DMS 273 (cell line): ENCODE measurements around the gene MCC.
A peak's percentile ranks its signal among the peaks of the same experiment; 100 is the strongest.

Experiments used
- DNase-seq: peaks from one replicate; lab custom pipeline; 2025; ENCODE audit not compliant: unreplicated experiment; lab: John Stamatoyannopoulos, UW

The MCC gene

DNA sequence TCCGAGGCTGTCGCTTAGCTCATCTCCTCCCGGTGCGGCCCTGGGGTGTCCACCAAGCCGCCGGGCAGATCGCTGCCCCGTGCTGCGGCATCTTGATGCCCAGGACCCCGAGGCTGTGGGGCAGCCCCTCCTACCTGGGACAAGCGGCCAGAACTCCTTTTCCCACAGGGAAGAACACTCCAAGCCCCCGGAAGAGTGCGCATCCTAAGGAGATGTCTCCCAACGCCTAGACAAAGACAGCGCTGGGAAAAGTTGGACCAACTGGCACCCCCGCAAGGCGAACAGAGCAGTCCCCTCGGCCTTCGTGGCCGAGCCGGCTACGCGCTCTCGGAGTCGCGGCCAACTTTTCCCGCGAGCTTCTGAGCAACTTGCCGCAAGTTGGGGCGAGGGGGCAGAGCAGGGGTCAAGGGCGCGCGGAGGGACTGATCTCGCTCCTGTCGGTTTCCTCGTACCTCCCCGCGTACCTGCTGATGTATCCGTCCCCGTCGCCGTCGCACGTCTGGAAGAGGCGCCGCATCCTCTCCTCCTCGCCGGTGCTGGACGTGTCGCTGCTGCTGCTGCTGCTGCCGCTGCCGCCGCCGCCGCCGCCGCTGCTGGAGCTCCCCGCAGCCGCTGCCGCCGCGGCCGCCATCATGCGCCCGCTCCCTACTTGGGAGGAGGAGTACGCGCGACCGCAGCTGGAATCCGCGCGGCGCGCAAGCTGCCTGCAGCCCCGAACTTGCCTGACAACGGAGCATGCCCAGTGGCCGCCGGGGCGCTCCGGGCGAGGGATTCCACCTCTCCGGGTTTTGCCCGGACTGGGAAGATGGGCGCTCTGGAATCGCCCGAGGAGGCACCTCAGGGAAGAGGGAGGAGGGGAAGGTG is at the start of gene MCC:
MCC (minus strand) TSS at position 673 of the 864 bp plus-strand sequence.
- DNase-seq = peak; percentile 96

DNA sequence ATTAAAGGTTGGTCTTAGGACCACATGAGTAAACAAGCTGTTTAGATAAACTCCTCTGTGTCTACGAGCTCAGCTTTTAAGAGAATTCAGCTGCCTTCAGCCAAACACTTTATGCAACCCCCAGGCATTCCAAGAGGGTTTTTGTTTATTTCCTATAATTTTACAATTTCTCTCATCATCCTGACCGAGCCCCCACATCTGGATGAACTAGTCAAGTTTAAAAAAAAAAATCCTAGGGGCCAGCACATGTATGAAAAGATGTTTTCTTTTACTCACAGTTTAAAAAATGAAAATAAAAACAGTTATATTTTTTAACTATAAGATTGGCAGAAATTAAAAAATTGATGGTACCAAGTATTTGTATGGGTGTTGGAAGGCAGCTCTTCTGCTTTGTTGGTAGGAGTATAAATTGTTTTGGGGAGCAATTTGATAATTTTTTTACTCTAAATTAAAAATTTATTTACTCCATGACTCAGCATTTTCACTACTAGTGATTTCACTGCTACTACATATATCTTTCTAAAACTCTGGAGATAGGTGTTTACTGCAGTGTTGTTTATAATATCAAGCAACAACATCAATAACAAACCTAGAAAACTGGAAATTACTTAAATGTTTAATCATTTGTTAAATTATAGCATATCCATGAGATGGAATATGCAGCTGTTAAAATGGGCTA is 43.4 kb upstream of the MCC start:
- DNase-seq = peak; percentile 10

DNA sequence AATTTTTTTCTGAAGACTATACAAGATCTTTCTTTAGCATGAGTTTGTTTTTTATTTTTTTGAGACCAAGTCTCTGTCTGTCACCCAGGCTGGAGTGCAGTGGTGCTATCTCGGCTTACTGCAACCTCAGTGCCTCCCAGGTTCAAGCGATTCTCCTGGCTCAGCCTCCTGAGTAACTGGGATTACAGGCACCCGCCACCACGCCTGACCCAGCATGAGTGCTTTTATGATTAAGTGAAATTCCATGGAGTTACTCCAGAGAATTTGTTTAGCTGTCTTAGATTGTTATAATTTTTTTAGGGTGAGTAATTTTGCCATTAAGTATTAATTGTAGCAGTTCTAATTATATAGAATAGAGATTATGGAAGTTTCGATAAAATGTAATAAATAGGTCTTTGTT is 39.5 kb upstream of the MCC start:
- DNase-seq = no peak

DNA sequence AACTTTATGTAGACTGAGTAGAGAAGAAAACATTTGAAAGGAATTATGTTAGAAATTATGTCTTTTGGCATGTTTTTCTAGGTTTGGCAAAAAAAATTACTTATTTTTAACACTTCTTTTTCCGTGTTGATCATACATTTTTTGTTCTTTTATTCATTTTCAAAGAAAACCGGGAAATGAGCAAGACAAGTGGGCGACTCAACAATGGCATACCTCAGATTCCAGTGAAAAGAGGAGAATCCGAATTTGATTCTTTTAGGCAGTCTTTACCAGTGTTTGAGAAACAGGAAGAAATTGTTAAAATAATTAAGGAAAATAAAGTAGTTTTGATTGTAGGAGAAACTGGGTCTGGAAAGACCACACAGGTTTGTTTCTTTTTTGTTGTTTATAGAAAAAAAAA is 38.2 kb upstream of the MCC start:
- DNase-seq = no peak

DNA sequence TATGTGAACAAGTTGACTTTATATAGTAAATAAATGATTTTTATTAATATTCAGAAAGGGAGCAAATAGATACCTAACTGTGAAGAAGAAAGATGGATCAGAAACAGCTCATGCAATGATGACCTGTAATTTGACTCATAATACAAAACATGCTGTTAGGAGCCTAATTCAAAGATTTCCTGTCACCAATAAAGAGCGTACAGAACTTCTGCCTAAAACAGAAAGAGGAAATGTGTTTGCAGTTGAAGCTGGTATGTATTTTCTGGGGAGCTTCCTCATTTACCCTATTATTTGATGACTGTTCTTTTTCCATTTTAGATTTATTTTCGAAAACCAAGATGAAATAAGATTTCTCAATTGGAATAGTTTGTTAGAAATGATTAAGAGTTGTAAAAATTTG is 36.7 kb upstream of the MCC start:
- DNase-seq = no peak

DNA sequence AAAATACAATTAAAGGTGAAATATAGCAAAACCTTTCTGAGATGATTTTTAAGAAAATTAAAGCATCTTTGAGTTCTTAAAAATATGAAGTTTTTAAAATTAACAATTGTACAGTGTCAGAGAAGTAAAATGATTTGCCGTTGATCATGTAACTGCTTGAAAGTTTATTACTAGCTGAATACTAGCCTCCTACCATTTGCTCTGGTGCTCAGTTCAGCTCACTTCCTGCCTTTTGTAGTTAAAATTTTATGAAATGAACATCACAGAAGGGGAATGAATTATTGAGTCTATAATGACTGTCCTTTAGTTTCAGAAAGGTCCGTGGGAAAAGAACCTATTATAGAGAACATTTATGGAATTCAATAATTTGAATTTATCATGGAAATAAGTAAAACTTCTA is 34.9 kb upstream of the MCC start:
- no peak for DNase-seq

DNA sequence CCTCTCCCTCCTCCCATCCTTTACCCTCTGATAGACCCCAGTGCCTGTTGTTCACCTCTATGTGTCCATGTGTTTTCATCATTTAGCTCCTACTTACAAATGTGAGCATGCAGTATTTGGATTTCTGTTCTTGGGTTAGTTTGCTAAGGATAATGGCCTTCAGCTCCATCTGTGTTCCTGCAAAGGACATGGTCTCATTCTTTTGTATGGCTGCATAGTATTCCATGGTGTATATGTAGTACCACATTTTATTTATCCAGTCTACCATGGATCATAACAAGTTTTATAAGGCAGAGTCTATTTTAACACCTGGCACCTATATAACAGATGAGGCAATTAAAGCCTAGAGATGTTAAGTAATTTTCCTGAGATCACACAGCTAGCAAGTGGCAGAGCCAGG is 32.6 kb upstream of the MCC start:
- DNase-seq = no peak

DNA sequence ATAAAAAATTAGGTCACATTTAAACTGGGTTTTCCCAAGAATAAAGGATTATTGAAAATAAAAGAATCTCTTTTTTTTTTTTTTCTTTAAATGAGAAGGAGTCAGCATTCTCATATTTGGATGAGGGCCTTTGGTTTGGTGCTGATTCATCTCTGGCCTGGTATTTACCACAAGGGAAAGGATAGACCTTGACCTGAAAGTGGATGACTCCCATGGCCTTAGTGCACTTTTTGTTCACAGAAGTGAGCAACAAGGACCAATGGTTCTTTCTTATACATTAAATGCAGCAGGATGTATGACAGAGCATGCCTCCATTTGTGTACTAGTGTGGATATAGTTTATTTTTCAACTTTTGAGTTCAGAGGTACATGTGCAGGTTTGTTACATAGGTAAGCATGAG is 32.2 kb upstream of the MCC start:
- no peak for DNase-seq

DNA sequence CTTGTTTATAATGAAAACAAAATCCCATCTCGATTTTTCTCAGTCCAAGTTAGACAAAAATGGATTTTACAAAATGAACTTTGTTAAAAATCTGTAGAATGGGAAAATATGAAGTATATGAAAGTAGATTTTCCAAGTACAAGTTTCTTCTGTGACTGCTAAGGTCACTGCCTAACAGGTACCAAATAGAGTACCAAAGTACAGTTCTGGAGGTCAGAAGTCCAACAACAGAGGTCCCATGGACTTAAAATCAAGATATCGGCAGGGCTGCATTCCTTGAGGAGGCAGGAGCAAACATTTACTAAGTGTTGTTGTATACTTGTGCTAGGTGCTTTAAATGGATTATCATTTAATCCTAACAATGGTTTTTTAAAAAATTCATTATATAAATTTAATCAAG is 31.2 kb upstream of the MCC start:
- DNase-seq = no peak

DNA sequence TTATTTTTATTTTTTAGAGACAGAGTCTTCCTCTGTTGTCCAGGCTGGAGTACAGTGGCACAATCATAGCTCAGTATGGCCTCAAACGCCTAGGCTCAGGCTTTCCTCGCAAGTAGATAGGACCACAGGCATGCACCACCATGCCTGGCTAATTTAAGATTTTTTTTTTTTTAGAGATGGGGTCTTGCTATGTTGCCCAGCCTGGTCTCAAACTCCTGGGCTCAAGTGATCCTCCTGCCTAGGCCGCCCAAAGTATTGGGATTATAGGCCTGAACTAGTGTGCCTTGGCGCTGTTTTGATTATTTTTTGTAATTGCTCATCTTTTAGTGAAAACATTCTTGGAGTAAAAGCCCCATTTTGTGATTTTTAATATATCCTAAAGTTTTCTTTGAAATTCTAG is 30.6 kb upstream of the MCC start:
- no peak for DNase-seq

DNA sequence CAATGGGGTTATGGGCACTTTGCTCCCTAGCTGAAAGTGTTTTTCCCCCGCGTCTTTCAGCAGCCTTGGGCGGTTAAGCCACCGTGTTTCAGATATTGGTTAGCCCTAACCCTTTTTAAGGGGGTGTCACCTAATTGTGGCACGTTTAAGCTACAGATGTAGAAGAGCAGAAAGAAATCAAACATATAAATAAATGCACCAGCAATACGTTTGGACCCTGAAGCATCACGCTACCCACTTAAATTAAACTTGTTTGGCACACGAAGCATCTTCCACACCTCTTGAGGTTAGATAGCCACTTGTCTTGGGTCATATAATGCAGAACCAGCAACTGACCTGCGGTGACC is 26.0 kb upstream of the MCC start:
- no peak for DNase-seq

DNA sequence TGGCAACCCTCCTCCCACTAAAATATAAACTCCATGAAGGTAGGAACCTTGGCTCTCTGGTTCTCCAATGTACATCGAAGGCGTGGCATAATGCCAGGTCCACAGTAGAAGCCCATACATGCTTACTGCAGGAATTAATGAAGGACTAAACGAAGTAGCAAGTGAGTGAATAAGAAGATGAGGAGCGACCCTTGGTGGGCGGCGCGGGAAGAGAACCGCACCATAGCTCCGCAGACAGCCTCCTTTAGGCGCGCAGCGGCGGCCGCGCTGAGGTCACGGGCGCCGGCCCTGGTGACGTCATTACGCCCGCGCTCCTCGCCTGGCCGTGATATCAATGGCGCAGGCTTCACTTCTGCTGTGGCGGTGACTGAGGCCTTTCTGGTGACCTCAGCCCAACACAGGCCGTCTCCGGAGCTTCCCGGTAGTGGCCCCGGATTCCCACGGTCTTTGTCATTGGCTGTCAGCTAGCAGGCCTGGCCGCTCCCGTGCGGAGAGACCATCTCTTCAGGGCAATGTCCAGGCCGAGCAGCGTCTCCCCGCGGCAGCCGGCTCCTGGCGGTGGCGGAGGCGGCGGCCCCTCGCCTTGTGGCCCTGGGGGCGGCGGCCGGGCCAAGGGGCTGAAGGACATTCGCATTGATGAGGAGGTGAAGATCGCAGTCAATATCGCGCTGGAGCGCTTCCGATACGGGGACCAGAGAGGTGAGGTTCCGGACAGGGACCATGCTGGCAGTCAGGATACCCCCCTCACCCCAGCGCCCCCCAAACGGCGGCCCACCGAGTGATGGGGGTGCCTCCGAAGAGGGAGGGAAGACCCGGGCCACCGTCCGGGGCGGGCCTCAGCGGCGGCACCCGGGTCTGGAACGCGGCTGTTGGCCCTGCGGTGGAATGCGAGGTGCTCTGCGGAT is 25.4 kb upstream of the MCC start, which contains the start of gene YTHDC2:
YTHDC2 (plus strand) TSS at position 311 of the 905 bp plus-strand sequence; CDS start at position 513, 202 bp downstream.
- DNase-seq = peak; percentile 94

DNA sequence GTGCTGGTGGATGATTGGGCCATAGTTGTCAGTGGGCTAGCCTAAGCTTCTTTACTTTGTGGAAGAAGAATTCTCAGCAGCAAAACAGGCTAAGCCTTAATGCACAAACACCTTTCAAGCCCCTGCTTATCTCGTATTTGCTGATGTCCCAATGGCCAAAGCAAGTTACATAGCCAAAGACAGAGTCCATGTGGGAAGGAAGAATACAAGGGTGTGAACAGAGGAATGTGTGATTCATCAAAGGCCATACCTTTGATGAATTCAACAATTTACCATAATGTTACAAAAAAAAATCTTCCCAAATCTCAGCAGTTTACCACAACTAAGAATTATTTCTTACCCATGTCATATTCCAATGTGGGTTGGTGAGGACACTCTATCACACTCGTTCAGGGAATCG is 24.1 kb upstream of the MCC start:
- no peak for DNase-seq

DNA sequence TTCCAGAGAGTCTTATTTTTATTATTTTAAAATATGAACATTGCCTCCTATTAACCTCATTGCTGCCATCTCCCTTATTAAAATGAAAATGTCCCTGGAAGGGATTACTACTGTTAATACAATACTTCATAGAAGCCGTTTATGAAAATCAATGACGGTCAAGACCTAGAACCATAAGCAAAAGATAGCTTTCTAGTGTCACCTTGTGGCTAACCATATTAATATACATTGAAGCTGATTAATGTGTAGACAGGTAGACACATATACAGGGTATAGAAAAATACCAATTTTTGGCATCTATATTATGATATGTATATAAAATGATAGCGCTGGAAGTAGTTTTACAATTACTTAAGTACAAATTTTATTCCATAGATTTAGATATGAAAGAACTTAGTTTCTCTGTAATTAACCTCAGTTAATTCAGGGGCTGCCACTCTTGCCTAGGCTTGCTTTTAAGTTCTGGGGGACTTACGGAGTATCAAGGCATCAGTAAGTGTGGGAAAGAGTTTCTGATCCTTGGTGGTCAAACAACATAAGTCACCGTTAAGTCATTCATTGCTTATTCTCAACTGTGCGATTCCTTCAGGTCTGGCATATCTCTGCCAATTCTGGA is 22.7 kb upstream of the MCC start:
- peak; percentile 70 for DNase-seq

DNA sequence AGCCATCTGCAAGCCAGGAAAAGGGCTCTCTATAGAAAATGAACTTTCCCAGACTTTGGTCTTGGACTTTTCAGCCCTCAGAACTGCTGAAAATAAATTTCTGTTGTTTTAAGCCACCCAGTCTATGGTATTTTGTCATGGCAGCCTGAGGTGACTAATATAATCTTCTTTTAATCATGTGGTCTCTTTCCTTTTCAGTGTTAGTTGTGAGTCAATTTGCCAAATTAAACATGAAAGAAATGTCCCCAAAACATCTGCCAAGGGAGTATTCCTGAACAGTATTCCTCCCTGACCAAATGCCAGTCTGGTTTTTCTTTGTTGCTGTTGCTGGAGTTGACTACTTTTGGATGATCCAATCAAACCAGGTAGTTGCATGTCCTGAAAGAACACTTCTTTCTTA is 20.5 kb upstream of the MCC start:
- no peak for DNase-seq

DNA sequence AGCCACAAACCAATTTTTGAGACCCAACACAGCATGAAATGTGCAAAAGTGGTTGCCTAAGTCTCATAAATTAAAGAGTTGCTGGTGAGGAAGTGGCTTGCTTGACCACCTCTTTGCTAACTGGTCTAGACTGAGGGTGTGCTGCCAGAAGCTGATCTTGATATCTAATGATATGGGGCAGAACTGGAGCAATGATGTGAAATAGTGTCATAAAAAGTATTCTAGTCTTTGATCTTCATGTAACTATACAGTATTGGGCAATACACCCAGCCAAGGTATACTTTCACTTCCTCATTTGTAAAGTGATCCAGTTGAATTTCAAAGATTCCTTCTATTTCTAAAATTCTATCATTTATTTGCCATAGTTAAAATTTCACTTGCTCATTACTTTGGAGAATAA is 19.3 kb upstream of the MCC start:
- DNase-seq = no peak

DNA sequence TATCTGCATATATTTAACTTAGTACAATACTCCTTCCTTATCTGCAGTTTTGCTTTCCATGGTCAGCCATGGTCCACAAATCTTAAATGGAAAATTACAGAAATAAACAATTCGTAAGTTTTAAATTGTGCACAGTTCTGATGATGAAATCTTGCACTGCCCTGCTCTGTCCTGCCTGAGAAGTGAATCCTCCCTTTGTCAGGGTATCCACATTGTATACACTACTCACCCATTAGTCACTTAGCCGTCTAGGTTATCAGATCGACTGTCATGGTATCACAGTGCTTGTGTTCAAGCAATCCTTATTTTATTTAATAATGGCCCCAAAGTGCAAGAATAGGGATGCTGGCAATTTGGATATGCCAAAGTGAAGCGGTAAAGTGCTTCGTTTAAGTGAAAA is 16.9 kb upstream of the MCC start:
- no peak for DNase-seq

DNA sequence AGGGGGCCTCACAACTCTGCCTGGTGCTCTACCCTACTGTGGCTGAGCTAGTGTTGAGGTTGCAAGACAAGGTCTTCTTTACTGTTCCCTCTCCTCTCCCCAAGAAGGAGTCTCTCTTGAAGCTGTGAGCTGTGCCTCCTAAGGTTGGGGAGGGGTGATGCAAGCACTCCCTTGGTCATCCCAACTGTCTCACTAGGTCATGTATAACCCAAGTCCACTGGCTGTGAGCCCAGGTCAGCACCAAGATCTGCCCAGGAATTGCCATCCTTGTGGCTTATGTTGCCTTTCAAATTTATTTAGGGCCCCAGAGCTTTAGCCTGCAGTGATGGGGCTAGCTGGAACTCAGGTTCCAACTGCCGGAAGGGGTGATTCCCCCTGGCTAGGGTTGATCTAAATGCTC is 14.9 kb upstream of the MCC start:
- no peak for DNase-seq

DNA sequence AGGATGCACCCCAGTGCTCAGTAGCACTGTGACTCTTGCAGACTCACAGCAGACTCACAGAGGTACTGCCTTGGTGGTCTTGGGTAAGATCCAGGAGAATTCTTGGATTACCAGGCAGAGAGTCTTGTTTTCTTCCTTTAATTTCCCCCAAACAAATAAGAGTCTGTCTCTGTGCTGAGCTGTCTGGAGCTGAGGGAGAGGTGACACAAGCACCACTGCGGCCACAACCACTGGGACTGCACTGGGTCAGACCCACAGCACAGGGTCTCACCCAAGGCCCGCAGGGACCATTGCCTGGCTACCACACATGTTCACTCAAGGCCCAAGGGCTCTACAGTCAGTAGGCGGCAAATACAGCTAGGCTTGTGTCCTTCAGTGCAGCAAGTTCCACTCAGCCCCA is 13.8 kb upstream of the MCC start:
- DNase-seq = no peak

DNA sequence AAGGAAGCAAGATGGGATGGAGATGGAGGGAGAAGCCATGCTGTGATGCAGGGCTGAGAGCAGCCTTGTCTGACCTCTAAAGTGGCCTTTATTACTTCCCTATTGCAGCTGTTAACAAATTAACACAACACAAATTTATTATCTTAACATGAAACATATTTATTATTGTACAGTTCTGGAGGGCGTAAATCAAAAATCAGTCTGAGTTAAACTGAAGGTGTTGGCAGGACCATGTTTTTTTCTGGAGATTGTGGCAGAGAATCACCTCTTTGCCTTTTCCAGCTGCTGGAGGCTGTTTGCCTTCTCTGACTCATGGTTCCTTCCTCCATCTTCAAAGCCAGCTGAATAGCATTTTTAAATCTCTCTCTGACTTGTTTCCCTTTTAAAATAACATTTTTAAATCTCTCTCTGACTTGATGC is 7.2 kb upstream of the MCC start:
- DNase-seq = no peak

DNA sequence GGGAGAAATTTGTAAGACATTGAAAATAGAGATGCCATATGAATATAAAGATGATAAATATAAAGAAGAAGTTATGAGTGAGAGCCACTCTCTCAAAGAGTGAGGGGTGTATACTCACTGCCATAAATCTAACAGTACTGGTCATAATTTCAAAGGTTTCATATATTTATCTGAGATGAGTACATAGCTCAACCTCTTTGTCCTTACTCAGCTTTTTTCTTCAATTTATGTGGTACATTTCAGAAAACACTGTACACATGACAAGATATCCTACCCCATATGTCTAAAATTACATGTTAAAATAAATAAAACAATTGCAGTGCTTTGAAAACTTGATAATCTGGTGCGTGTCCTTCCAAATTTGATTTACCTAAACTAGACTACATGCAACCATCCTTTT is 5.2 kb upstream of the MCC start:
- DNase-seq = no peak
